ENCODE measurements around the gene FBXW12. TPM values are rescaled to one million over a fixed set of nuclear protein-coding genes. Genes with fewer than 3 reads are reported as not detected.
A peak's percentile ranks its signal among the peaks of the same experiment; 100 is the strongest.
"Not testable (repeated sequence)": the region's sequence is repeated elsewhere in the genome, so short reads cannot be mapped to it uniquely, and the experiment has no call there.

FBXW12 gene, protein sequence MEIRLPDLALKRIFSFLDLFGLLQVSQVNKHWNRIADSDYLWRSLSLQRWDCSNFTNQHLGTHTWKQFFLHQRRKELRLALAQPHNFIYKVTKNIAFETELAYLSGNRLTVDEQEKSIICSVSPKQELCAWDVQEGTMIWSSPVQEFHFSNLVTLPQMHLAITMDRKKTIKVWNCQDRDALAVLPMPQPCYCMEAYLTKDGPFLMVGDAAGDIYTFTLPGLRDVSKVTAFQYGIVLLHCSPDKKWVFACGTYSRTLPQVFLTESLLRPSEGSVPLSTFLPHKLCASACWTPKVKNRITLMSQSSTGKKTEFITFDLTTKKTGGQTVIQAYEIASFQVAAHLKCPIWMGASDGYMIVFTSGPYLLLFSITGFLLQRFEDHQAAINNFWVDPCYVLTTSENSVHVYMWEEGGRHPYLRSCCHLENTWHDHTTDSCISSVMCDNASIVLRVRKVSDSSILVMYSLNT
- not detected in 2 replicates for total RNA-seq (2014; rRNA removed; shearing (Covaris generic))

DNA sequence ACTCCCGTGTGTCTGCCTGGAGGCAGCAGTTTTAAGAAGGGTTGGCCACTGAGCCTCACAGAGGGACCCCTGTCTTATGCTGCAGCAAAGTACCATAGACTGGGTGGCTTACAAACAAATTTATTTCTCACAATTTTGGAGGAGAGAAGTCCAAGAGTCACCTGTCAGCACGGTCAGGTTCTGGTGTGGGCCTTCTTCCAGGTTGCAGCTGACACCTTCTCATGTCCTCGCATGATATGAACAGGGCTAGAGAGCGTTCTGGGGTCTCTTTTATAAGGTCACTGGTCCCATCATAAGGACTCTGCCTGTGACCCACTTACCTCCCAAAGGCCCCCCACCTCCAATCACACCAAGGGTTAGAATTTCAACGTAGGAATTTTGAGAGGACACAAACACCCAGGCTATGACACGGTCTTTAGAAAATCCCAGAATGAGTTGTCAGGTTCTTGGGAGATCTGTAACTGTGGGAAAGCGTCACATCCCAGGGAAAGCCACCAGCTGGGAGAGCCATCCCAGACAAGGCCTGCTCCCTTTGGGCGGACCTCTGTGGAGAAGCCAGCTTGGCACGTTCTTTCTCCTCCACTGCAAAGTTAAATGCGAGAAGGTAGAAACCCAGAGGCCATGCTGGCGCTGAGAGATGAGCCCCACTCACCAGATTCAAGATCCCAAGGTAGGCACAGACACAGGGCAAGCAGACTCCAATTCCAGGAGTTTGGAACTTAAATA, at the start of gene FBXW12:
Gene FBXW12 (plus strand): TSS at position 569 of the 726 bp plus-strand sequence. CDS start 549 bp downstream, outside the sequence.
- DNase-seq (ENCODE audit: low spot score), result no peak

DNA sequence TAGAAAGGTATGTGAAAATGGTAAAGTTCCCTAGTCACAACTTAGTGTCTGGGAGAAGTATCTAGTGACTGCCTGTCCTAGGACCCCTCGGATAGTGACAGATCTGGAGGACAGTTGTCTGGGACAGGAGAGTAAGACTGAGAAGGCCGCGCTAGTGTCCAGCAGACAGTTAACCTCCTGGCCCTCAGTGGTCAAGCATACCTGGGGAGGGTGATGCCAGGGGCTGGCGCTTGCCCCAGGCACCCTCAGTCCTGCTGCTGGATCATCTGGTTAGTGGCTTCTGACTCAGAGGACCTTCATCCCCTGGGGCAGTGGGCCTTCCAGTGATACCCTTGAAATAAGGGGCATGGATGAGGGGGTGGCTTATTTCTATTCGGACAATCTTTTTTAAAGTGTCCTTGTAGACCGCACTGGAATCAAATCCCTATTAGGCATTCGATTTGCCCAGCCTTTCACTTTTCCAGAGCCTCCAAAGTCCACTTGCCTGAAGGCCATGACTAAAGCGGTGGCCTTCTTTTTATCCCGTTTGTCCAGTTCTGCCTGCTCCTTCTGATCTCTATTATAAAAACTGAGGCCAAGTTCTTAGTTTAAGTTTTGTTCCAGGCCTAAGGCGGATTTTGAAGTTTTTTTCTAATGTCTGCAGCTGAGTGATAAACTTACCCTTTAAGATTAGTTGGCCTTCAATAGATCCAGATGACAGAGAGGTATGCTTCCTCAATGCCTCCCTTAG, 40.1 kb upstream of the FBXW12 start:
- not testable (repeated sequence) for DNase-seq (ENCODE audit: low spot score)

DNA sequence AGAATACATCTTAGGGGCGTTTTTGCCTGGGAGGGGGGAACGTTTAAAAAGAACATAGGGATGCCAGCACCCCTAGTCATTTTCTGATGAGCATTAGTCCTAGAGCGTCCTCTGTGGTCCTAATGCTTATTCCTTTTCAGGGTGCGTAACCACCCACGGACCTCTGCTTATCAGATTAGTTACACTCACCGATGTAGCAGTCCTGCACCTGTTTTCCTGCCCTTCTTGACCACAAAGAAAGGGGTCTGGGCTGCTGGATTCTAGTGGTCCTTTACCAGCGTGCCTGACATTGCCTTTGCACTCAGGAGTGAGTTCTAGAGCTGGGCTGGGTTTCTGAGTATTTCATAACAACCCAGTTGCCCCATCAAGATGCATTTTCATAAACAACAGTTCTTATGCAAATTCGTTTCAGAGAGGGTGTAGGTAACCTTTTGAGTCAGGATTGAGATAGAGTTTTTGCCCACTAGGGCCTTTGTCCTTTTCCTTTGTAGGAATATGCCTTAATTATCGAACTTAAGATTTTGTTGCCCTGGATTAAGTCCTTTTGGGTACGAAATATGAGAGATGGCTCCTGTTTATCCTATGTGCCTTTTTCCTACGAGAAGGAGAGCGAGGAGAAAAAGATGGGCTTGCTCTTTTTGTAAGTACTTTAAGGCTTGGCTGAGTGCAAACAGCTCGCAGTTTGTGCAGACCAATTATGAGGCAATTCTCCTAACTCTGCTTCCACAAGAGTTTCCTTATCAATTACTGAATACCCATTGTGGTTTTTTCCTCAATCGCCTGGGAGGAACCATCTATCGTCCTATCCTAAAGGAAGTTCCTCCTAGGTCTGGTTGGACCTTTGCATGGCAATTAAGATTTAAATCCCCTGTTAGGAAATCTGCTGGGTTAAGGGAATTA, 38.4 kb upstream of the FBXW12 start, which contains the start of gene SPINK8:
Gene SPINK8 (minus strand): TSS at position 316 of the 900 bp plus-strand sequence. CDS start 5,320 bp downstream, outside the sequence.
- not testable (repeated sequence) for DNase-seq (ENCODE audit: low spot score)

DNA sequence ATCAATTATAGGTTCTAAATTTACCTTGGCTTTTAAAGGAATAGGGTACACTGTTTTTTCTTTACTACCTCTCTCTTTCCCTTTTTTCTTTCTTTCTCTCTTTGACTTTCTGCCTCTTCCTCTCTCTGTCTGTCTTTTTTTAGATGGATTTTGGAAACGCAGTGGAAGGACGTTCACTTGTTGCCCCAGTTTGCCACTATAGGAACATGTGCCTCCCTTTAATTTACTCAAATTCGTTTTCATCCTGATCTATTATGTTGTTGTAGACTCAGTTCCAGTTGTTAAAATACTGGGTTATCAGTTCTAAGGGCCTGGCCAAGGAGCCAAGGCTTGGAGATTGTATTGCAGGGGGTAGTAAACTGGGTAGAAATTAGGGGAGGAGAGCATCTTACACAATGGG, 37.4 kb upstream of the FBXW12 start:
- DNase-seq (ENCODE audit: low spot score), result no peak

DNA sequence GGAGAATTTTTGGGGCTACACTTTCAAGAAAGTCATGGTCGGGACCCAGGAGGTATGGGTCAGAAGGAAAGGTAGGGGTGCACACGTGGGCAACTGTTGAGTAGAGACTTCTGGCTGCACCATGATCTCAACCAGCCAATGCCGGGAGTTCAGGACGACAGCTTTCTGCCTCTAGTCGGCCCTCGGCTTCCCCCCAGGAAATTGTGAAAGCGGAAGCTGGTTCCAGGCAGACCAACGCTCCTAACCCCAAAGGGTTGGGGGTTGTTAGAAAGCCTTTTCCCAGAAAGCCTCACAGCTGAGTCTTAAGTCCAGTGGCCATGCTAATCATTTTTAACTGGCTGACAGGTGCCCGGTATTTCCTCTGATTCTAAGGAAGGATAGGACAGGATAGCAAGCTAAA, 36.7 kb upstream of the FBXW12 start:
- DNase-seq (ENCODE audit: low spot score), result not testable (repeated sequence)

DNA sequence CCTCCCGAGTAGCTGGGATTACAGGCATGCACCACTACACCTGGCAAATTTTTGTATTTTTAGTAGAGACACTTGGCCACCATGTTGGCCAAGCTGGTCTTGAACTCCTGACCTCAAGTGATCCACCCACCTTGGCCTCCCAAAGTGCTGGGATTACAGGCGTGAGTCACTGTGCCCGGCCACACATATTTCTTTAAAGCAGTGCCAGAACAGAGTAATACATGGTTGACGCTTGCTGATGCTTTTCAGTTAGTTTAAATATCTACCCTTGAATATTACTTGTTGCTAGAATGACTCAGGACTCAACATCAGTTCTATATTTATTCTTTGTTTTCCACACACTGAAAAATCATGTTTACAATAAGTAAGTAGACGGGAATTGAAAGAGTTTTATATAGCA, 34.5 kb upstream of the FBXW12 start:
- DNase-seq (ENCODE audit: low spot score), result not testable (repeated sequence)

DNA sequence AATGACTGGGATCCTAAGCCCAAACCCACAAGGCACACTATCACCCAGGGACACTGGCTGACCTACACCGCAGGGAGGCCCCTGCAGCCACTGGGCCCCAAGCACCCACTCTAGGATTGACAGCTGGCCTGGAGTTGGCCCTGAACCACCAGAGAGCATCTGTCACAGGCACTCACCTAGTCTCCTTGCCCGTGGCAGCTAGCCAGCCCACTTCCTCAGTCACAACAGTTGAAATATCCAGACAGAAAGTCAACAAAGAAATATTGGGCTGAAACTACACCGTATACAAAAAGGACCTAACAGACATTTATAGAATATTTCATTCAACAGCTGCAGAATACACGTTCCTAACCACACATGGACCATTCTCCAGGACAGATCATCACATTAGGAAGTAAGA, 33.4 kb upstream of the FBXW12 start:
- DNase-seq (ENCODE audit: low spot score), result no peak

DNA sequence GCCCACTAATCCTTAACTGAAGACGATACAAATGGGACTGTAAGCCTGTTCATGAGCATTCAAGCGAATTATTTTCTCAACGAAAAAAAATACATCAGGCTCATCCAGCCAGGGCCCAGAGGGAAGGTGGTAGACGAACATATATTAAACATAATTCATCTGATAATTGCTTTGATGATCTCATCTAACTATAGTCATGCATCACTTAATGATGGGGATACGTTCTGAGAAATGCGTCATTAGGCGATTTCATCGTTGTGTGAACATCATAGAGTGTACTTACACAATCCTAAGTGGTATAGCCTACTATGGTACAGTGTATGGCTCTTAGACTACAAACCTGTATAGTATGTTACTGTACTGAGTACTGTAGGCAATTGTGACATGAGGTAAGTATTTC, 28.6 kb upstream of the FBXW12 start:
- no peak for DNase-seq (ENCODE audit: low spot score)

DNA sequence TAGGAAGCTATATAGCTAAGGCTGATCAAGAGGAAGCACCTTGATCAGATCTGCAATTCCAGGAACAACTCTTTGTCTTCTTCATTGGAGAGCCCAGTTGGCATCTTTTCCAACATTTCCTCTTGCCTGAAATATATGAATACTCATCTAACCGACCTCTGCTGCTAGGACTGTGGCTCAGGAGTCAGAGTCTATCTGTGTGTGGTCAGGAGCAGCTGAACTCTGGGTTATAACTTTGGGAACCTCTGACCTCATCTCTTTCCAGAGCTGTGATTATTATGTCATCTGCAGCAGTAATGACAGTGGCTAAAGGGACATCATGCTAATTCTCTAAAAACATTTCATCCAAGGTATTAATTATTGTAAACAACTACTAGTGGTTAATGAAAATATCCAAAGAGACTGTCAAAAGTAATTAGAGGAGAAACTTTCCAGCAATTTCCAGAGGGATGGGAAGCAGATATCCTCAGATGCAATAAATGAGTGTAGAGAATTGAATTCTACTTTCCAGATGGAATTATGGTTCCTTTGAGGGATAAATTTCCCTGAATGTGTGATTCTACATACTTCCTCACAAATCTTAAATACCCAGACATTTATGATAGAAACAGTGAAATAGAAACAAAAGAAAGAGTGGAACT, 27.0 kb upstream of the FBXW12 start:
- no peak for DNase-seq (ENCODE audit: low spot score)

DNA sequence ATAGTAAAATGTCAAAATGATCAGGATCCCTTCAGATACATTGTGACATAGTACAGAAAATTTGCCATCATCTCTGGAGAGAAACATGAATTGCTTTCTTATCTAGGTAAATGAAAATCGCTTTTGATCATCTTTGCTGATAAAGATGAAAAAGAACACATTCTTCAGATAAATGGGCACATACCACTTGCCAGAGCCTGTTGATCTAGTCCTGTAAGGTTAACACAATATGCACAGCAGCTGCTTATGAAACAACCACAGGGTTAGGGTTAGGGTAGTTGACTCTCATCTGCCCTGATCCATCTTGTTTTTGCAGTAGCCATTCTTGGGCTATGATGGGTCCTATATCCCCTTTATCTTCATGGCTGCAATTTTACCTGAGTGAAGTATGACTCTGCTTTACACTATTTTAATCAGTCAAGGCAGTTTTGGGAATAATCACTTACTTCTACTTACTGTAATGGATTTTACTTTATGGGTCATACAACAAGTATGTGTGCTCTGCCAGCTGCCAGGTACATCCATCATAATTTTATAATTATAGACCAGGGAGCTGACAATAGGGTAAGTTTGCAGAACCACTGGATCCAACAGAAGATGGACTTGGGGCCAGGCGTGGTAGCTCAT, 26.0 kb upstream of the FBXW12 start:
- DNase-seq (ENCODE audit: low spot score), result no peak

DNA sequence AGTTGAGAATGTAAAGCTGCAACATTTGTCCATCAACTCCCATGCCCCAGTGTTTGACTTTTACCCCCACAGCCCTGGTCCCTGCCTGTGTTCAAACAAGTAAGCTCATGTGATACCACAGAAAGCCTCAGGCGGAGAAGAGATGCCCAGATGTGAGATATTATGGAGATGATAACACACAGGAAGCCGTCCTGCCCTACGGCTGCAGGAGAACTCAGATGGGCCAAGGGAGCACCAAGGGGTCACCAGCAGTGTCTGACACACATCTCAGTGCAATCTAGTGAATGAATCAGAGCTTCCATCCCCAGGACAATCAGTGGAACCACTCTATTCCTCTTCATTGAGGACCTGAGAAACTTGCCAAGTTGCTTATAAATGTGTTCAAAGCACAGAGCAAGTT, 24.5 kb upstream of the FBXW12 start:
- DNase-seq (ENCODE audit: low spot score), result no peak

DNA sequence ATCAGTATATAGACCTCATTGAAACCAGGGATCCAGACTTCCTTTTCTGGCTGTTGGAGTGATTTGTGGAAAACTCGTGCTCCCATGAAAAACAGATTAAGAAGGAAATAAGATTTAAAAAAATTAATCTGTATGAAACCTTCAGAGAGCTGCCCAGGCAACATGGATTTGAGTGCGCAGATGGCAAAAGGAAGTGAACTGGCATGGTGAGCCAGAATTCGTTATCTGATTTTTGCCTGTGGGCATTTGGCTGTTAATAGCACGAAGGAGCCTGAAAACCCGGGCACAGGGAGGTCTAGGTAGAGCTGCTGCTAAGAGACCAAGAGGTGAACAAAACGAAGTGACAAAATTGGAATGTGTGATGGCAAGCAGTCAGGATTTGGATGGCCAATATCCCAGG, 19.5 kb upstream of the FBXW12 start:
- no peak for DNase-seq (ENCODE audit: low spot score)

DNA sequence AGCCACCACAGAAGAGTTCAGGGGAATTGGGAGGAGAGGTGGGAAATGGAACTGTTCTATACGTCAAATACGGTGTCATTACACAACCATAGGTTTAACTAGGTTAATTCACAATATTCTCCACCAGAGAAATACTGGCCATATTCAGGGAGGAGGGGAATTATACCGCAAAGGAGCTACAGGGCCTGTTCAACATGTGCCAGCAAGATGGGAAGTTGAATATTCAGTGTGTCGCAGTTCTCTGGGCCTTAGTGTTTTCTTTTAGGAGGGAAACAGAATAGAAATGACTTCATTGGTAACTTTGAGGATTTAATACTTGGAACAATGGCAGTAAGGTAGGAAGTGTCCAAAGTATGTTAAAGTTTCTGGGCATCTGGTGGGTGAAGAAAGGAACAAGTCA, 18.0 kb upstream of the FBXW12 start:
- DNase-seq (ENCODE audit: low spot score), result no peak

DNA sequence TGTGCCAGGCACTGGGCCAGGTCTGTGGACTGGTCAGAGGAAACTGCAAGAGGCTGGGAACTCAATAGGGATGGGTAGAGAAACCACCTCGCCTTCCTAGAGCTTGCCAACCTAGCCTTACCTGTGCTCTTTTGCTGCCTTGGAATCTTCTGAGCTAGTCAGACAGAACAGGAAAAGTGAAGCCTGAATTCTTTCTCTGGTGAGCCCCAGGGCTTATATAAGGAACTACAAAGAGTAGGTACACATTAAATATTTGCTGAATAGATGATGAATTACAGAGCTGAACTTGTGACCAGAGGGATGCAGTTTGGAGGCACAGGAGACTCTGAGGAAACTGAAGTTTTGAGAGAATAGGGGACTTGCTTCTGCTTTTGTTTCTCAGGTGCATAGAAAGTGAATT, 15.6 kb upstream of the FBXW12 start:
- no peak for DNase-seq (ENCODE audit: low spot score)

DNA sequence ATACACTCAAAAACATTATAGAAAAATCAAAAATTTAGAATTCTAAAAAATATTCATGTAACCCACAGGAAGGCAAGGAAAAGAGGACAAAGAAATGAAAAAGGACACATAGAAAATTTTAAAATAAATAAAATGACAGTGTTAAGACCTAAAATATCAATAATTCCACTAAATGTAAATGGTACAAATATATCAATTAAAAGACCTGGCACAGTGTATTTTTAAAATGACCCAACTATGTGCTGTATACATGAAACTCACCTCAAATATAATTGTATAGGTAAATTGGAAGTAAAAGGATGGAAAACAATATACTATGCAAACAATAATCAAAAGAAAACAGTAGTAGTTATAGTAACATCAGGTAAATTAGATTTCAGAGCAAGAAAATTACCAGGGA, 10.1 kb upstream of the FBXW12 start:
- DNase-seq (ENCODE audit: low spot score), result no peak

DNA sequence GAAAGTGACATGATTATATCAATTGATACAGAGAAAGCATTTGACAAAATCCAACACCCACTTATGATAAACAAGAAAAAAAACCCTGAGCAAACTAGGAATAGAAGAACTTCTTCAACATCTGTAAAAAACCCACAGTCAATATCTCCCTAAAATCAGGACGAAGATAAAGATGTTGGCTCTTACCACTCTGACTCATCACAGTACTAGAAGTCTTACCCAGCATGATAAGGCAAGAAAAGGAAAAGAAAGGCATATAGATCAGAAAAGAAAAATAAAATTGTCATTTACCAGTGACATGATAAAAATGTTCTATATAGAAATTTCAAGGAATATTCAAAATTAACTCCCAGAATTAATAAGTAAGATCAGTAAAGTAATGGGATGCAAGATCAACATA, 7.2 kb upstream of the FBXW12 start:
- DNase-seq (ENCODE audit: low spot score), result no peak

DNA sequence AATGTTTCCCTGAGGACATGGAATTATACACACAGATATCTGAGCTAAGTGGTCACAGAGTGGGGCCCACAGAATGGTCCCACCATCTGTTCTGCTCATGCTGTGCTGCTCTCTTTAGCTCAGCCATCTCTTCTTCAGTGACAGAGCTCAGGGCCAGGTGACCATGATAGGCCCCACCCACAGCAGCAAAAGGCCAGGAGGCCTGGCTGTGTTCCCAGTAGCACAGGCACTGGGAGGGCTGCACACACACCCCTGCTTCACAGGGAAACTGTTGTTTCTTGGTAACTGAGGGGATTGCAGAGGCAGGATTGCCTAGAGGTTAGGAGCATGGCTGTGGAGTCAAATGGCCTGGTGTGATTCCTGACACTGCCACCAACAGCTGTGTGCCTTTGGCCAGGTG, 4.8 kb upstream of the FBXW12 start:
- peak; percentile 2 for DNase-seq (ENCODE audit: low spot score)

DNA sequence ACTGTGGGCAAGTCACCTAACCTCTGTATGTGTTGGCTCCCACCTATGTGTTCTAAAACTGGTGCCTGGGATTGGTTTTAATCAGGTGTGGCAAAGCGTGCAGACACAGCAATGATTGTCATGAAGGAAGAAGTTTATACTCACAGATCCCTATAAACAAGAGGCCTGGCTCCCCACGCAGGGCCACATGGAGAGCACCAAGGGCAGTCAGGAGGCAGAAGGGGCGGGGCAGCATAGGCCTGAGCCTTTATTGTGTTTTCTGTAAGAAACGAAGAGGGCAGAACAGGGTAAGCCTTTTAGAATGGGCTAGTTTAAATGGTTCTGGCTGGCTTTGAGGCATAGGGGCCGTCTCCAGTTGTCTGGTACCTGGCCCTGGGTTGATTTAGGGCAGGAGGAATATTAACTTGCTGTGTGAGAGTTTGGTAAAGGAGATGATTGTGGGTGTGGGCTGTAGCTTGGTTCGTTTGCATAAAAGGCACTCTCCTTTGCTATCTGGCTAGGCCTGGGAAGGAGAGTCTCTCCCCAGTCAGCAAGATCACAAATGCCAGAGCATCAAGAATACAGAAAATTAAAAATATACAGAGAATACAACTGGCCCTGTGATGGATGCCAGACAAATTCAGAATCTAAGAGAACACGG, 2.2 kb upstream of the FBXW12 start:
- no peak for DNase-seq (ENCODE audit: low spot score)

DNA sequence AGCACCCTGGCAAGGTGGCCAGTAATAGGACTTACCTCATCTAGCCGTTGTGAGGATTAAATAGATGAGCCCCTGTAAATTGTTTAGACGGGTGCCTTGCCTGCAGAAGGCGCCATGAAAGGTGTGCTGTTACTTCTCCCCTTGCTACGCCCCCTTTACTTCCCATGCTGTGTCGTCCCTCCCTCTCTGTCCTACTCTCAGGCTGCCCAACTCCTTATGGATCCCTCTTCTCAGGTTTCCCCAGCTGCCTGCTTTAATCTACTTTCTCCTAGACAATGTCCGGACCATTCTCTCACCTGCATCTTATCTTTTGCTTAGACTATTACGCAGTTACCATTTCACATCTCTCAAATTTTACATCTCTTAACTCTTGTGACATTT, 1.7 kb upstream of the FBXW12 start:
- DNase-seq (ENCODE audit: low spot score), result no peak

DNA sequence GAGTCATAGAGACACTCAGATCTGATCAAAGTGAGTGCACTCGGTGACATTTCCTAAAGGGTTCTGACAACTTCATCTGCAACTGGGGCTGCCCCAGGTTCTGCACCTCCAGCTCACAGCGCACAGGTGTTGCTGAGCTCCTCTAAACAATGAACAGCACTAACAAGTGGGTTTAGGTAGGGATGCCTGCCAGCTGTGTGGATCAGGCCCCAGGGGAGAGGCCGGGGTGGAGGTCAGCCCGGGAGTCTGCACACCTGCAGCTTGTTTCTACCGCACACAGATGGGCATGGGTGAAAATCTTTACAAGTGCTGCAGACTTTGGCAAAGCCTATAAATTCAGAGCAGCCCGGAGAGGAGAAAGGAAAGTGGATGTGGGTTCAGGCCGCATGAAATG, 355 bp downstream of the FBXW12 start:
- no peak for DNase-seq (ENCODE audit: low spot score)
